ENCODE measurements around the gene EXOC6.

GRCh38 chr10:93059975-93060886, 211.9 kb downstream of the EXOC6 start, which contains the start of gene CYP26C1:
- no peak for TF ChIP-seq POLR2A (IDR thresholded peaks at IDR 0.05)
- no peak for TF ChIP-seq CTCF (IDR thresholded peaks at IDR 0.05)
